Right atrium auricular region (tissue), 2 donors: ENCODE results near the gene AP4S1. TPM values are rescaled to one million over a fixed set of nuclear protein-coding genes. Genes with fewer than 3 reads are reported as not detected.

Source experiments
- DNase-seq: peaks from one replicate; pipeline ENCODE4 v3.0.0-alpha.2; 2019; ENCODE audit warnings: low spot score
- H3K27ac ChIP-seq, 2 donors: fragments of 200-600 bp; sonication (generic); 1 replicate in 1 of 2; 2 replicates in 1 of 2; pipeline ENCODE4 v1.5.1; 2016 to 2019
- H3K27me3 ChIP-seq, 2 donors: fragments of 200-600 bp; sonication (generic); one replicate each; pipeline versions ENCODE4 v1.5.1 to v1.6.0; 2017 to 2019
- H3K36me3 ChIP-seq: fragments of 200-600 bp; sonication (generic); one replicate; pipeline ENCODE4 v1.5.1; 2016
- H3K4me1 ChIP-seq, 2 donors: fragments of 200-600 bp; sonication (generic); one replicate each; pipeline versions ENCODE4 v1.5.1 to v1.6.0; 2017 to 2019
- H3K4me3 ChIP-seq, 2 donors: fragments of 200-600 bp; sonication (generic); 1 replicate in 1 of 2; 2 replicates in 1 of 2; pipeline ENCODE4 v1.5.1; 2017 to 2019; ENCODE audit warnings: mild to moderate bottlenecking in 1 of 2, moderate library complexity in 1 of 2
- H3K9me3 ChIP-seq, 2 donors: fragments of 200-600 bp; sonication (generic); one replicate each; pipeline ENCODE4 v1.5.1; 2019
- CTCF ChIP-seq, 2 donors: fragments of 200-600 bp; sonication (generic); IDR thresholded peaks; one replicate each; pipeline ENCODE4 v1.5.1; 2019; ENCODE audit warnings: antibody characterized with exemption in 2 of 2
- microRNA counts, 2 donors: library from miRNA; unstranded; fragments of <30 nt; microRNA quantifications; one replicate each; lab custom pipeline; 2016 to 2017
- microRNA-seq, 2 donors: library from miRNA; unstranded; fragments of <30 nt; microRNA quantifications; one replicate each; pipeline ENCODE4, GENCODE V29; 2016 to 2017; ENCODE audit warnings: borderline number of aligned reads in 2 of 2, borderline replicate concordance in 1 of 2
- total RNA-seq, 2 donors: library from RNA; depleted of rRNA; stranded (reverse); fragments of >200 nt; gene quantifications; one replicate each; pipeline ENCODE4 v1.1.0, GENCODE V29; 2016

AP4S1 gene
- total RNA-seq, 2 donors from 2014 or later = 3.3 to 17.3 TPM

- Histone ChIP-seq H3K27me3 (no peaks in the 10 kb centered on the region), H3K4me3 (no peak overlapping the region), H3K27ac (no peak overlapping the region), H3K36me3 (peaks cover 83% of the 10 kb centered on the region), H3K9me3 (no peaks in the 10 kb centered on the region), H3K4me1 (no peaks in the 10 kb centered on the region)
- DNase-seq = no peak
- no peak for TF ChIP-seq CTCF (IDR thresholded peaks at IDR 0.05)
These were observed 117.1 kb downstream of the AP4S1 start for GRCh38 chr14:31142455-31143087.

MicroRNAs encoded within 50 kb of the gene (microRNA counts, 767-probe panel; counts per million panel counts)
- microRNA hsa-miR-624-3p (lab: Ali Mortazavi, UCI) = 0 to 31.0 counts per million in 2 donors

Small RNA genes within 50 kb of the gene (microRNA-seq; reads per million reads assigned to microRNA genes)
- 7.8 to 24.8 reads per million in 2 donors for gene MIR624

Other genes starting within 250 kb of the AP4S1 start
- gene COCH, start 151.1 kb upstream of the AP4S1 start, total RNA-seq = 1 to 10 TPM in 1 of 2 donors, under 1 TPM in 1; 0.47 to 1.6 TPM
- 10 to 100 TPM; 34.2 to 46.8 TPM for gene STRN3, start 730 bp downstream of the AP4S1 start, total RNA-seq
- gene HECTD1, start 182.1 kb downstream of the AP4S1 start, total RNA-seq = 100 to 1,000 TPM; 130 to 145 TPM